ENCODE data around the gene SEZ6. TPM values are rescaled to one million over a fixed set of nuclear protein-coding genes. Genes with fewer than 3 reads are reported as not detected.

The SEZ6 gene
- total RNA-seq, 1 experiment from 2014 or later, result not detected

- H3K4me1 ChIP-seq (ENCODE audit: insufficient read depth, low read length), result no peaks in the 10 kb centered on the region
- H4K20me1 ChIP-seq (ENCODE audit: low read length), result no peaks in the 10 kb centered on the region
- H3K4me2 ChIP-seq (ENCODE audit: low read length), result no peak overlapping the region
- no peak overlapping the region for H3K9ac ChIP-seq (ENCODE audit: low read length)
- H3K27me3 ChIP-seq (ENCODE audit: low read length), result peaks cover 94% of the 10 kb centered on the region
- DNase-seq (no peak), ATAC-seq (no peak)
- H3K4me3 ChIP-seq (ENCODE audit: low read length), result no peak overlapping the region
- CTCF ChIA-PET, result no interaction called here
- intact Hi-C loops (cut with micrococcal nuclease), result no loop called here
- TF ChIP-seq EZH2 (IDR thresholded peaks at IDR 0.05; ENCODE audit: low read length, unreplicated experiment) (no peak), EZH2phosphoT487 (IDR thresholded peaks at IDR 0.05; ENCODE audit: borderline replicate concordance, low read length) (no peak), CTCF (conservative IDR thresholded peaks at IDR 0.05; ENCODE audit: low read depth, low read length) (no peak)
- H3K36me3 ChIP-seq (ENCODE audit: low read depth, low read length), result no peaks in the 10 kb centered on the region
- POLR2A ChIA-PET (ENCODE audit: unreplicated experiment), result no interaction called here
- no peak overlapping the region for H3K27ac ChIP-seq (ENCODE audit: low read length)
- no TSS peak for BruUV-seq (replicated peaks)
- H2AFZ ChIP-seq (ENCODE audit: low read length), result no peak overlapping the region
- no peaks in the 10 kb centered on the region for H3K9me2 ChIP-seq (replicated peaks; ENCODE audit: low read length)
- H3K79me2 ChIP-seq (ENCODE audit: low read length), result no peaks in the 10 kb centered on the region
- no peaks in the 10 kb centered on the region for H3F3A ChIP-seq (ENCODE audit: low read length, unreplicated experiment)
- no peaks in the 10 kb centered on the region for H3K9me3 ChIP-seq (ENCODE audit: low read length)
Observed at GRCh38 chr17:29032857-29033197, 27.0 kb upstream of the SEZ6 start.

GRCh38 chr17:29032013-29032856 lies 26.4 kb upstream of the SEZ6 start:
- H3K4me3 ChIP-seq (ENCODE audit: low read length), result no peak overlapping the region
- H3K4me2 ChIP-seq (ENCODE audit: low read length), result no peak overlapping the region
- POLR2A ChIA-PET (ENCODE audit: unreplicated experiment), result no interaction called here
- H3K9me2 ChIP-seq (replicated peaks; ENCODE audit: low read length), result no peaks in the 10 kb centered on the region
- peaks cover 93% of the 10 kb centered on the region for H3K27me3 ChIP-seq (ENCODE audit: low read length)
- CTCF ChIA-PET, result no interaction called here
- BruUV-seq (replicated peaks), result no TSS peak
- intact Hi-C loops (cut with micrococcal nuclease), result no loop called here
- DNase-seq (no peak), ATAC-seq (no peak)
- no peaks in the 10 kb centered on the region for H3F3A ChIP-seq (ENCODE audit: low read length, unreplicated experiment)
- no peaks in the 10 kb centered on the region for H4K20me1 ChIP-seq (ENCODE audit: low read length)
- no peak overlapping the region for H2AFZ ChIP-seq (ENCODE audit: low read length)
- no peak overlapping the region for H3K27ac ChIP-seq (ENCODE audit: low read length)
- H3K4me1 ChIP-seq (ENCODE audit: insufficient read depth, low read length), result no peaks in the 10 kb centered on the region
- TF ChIP-seq CTCF (conservative IDR thresholded peaks at IDR 0.05; ENCODE audit: low read depth, low read length) (no peak), EZH2 (IDR thresholded peaks at IDR 0.05; ENCODE audit: low read length, unreplicated experiment) (no peak), EZH2phosphoT487 (IDR thresholded peaks at IDR 0.05; ENCODE audit: borderline replicate concordance, low read length) (no peak)
- no peaks in the 10 kb centered on the region for H3K36me3 ChIP-seq (ENCODE audit: low read depth, low read length)
- no peak overlapping the region for H3K9ac ChIP-seq (ENCODE audit: low read length)
- H3K79me2 ChIP-seq (ENCODE audit: low read length), result no peaks in the 10 kb centered on the region
- no peaks in the 10 kb centered on the region for H3K9me3 ChIP-seq (ENCODE audit: low read length)

- Histone ChIP-seq H3K4me2 (ENCODE audit: low read length) (no peak overlapping the region), H4K20me1 (ENCODE audit: low read length) (no peaks in the 10 kb centered on the region), H2AFZ (ENCODE audit: low read length) (no peak overlapping the region), H3K9me3 (ENCODE audit: low read length) (no peaks in the 10 kb centered on the region), H3K4me1 (ENCODE audit: insufficient read depth, low read length) (no peaks in the 10 kb centered on the region), H3K27ac (ENCODE audit: low read length) (no peak overlapping the region), H3F3A (ENCODE audit: low read length, unreplicated experiment) (no peaks in the 10 kb centered on the region), H3K4me3 (ENCODE audit: low read length) (no peak overlapping the region), H3K79me2 (ENCODE audit: low read length) (no peaks in the 10 kb centered on the region), H3K36me3 (ENCODE audit: low read depth, low read length) (no peaks in the 10 kb centered on the region), H3K27me3 (ENCODE audit: low read length) (peaks cover 91% of the 10 kb centered on the region), H3K9ac (ENCODE audit: low read length) (no peak overlapping the region), H3K9me2 (replicated peaks; ENCODE audit: low read length) (no peaks in the 10 kb centered on the region)
- intact Hi-C loops (cut with micrococcal nuclease), result no loop called here
- POLR2A ChIA-PET (ENCODE audit: unreplicated experiment), result no interaction called here
- BruUV-seq (replicated peaks), result no TSS peak
- no peak for DNase-seq
- TF ChIP-seq CTCF (conservative IDR thresholded peaks at IDR 0.05; ENCODE audit: low read depth, low read length) (no peak), EZH2phosphoT487 (IDR thresholded peaks at IDR 0.05; ENCODE audit: borderline replicate concordance, low read length) (no peak), EZH2 (IDR thresholded peaks at IDR 0.05; ENCODE audit: low read length, unreplicated experiment) (no peak)
- ATAC-seq, result no peak
- CTCF ChIA-PET, result no interaction called here
Observed at GRCh38 chr17:29031488-29031887, 25.7 kb upstream of the SEZ6 start.
